Trophoblast cell (in vitro differentiated cells and primary cell): Measurements from ENCODE around the gene MSANTD1.
A peak's percentile ranks its signal among the peaks of the same experiment; 100 is the strongest.

Source experiments
- DNase-seq, 2 donors: peaks; one replicate each; pipeline ENCODE4 v3.0.0-alpha.2; 2016
- H2AFZ ChIP-seq: 2 replicates; pipeline ENCODE4 v1.6.1; 2013; ENCODE audit warnings: low read length, moderate library complexity, mild to moderate bottlenecking; ENCODE audit not compliant: insufficient read depth, poor library complexity
- H2AK5ac ChIP-seq: 2 replicates; pipeline ENCODE4 v1.6.1; 2013; ENCODE audit warnings: mild to moderate bottlenecking, low read length
- H2BK120ac ChIP-seq: 2 replicates; pipeline ENCODE4 v1.6.1; 2013; ENCODE audit warnings: low read length, mild to moderate bottlenecking, moderate library complexity; ENCODE audit not compliant: insufficient read depth, poor library complexity
- H2BK12ac ChIP-seq: 2 replicates; pipeline ENCODE4 v1.6.1; 2013; ENCODE audit warnings: mild to moderate bottlenecking, low read length, moderate library complexity
- H2BK5ac ChIP-seq: 2 replicates; pipeline ENCODE4 v1.6.1; 2013; ENCODE audit warnings: low read length, low read depth, moderate library complexity, mild to moderate bottlenecking; ENCODE audit not compliant: poor library complexity
- H3K14ac ChIP-seq: 2 replicates; pipeline ENCODE4 v1.6.1; 2013; ENCODE audit warnings: mild to moderate bottlenecking, low read length
- H3K18ac ChIP-seq: 2 replicates; pipeline ENCODE4 v1.6.1; 2013; ENCODE audit warnings: mild to moderate bottlenecking, low read length
- H3K23ac ChIP-seq: 2 replicates; pipeline ENCODE4 v1.6.1; 2013; ENCODE audit warnings: low read length
- H3K27ac ChIP-seq: 2 replicates; pipeline ENCODE4 v1.5.1; 2013; ENCODE audit warnings: low read depth, mild to moderate bottlenecking, inconsistent platforms, low read length, moderate library complexity
- H3K27me3 ChIP-seq: 2 replicates; pipeline ENCODE4 v1.6.1; 2013; ENCODE audit warnings: inconsistent platforms, mild to moderate bottlenecking, low read length, moderate library complexity; ENCODE audit not compliant: insufficient read depth
- H3K36me3 ChIP-seq, 2 experiments: 1 replicate in 1 of 2; 2 replicates in 1 of 2; pipeline ENCODE4 v1.6.1; 2013; ENCODE audit warnings: low read length in 2 of 2, mild to moderate bottlenecking in 2 of 2, moderate library complexity in 1 of 2; ENCODE audit not compliant: insufficient read depth in 2 of 2, control insufficient read depth in 1 of 2
- H3K4ac ChIP-seq: 2 replicates; pipeline ENCODE4 v1.6.1; 2013; ENCODE audit warnings: low read depth, mild to moderate bottlenecking, low read length, moderate library complexity
- H3K4me1 ChIP-seq, 2 experiments: 1 replicate in 1 of 2; 2 replicates in 1 of 2; pipeline ENCODE4 v1.6.1; 2013; ENCODE audit warnings: low read length in 2 of 2, mild to moderate bottlenecking in 2 of 2, moderate library complexity in 1 of 2; ENCODE audit not compliant: insufficient read depth in 2 of 2, control insufficient read depth in 1 of 2
- H3K4me2 ChIP-seq: 2 replicates; pipeline ENCODE4 v1.6.1; 2013; ENCODE audit warnings: inconsistent platforms, mild to moderate bottlenecking, low read length, moderate library complexity
- H3K4me3 ChIP-seq: 2 replicates; pipeline ENCODE4 v1.5.1; 2013; ENCODE audit warnings: mild to moderate bottlenecking, low read depth, low read length, inconsistent platforms
- H3K79me1 ChIP-seq: one replicate; pipeline ENCODE4 v1.6.1; 2013; ENCODE audit warnings: low read length
- H3K79me2 ChIP-seq: 2 replicates; pipeline ENCODE4 v1.6.1; 2013; ENCODE audit warnings: low read length, mild to moderate bottlenecking; ENCODE audit not compliant: control insufficient read depth, insufficient read depth, poor library complexity
- H3K9ac ChIP-seq: 2 replicates; pipeline ENCODE4 v1.6.1; 2013; ENCODE audit warnings: mild to moderate bottlenecking, low read length
- H3K9me3 ChIP-seq: 2 replicates; pipeline ENCODE4 v1.6.1; 2013; ENCODE audit warnings: low read depth, mild to moderate bottlenecking, control low read depth, inconsistent platforms, low read length; ENCODE audit not compliant: insufficient read depth
- H4K12ac ChIP-seq: 2 replicates; pipeline ENCODE4 v1.6.1; 2013; ENCODE audit warnings: low read depth, mild to moderate bottlenecking, low read length, moderate library complexity
- H4K8ac ChIP-seq: 2 replicates; pipeline ENCODE4 v1.6.1; 2013; ENCODE audit warnings: low read depth, mild to moderate bottlenecking, low read length, moderate library complexity
- H4K91ac ChIP-seq: one replicate; pipeline ENCODE4 v1.6.1; 2013; ENCODE audit warnings: low read depth, mild to moderate bottlenecking, low read length, moderate library complexity
- WGBS: extraction: QIAGEN DNeasy Blood & Tissue Kit; methylation state at CpG from one replicate; pipeline ENCODE4 v1.1.7; 2013; ENCODE audit warnings: missing lambda C conversion rate; ENCODE audit not compliant: insufficient read length, insufficient coverage; ENCODE audit errors: extremely low coverage; 5-methylcytosine and 5-hydroxymethylcytosine counted together

MSANTD1 gene

GRCh38 chr4:3206439-3207100 is 42.4 kb upstream of the MSANTD1 start:
- Histone ChIP-seq H2BK12ac (no peak overlapping the region), H4K12ac (no peak overlapping the region), H3K4me1 (no peaks in the 10 kb centered on the region), H3K79me1 (no peaks in the 10 kb centered on the region), H3K4ac (no peak overlapping the region), H4K8ac (no peak overlapping the region), H4K91ac (no peak overlapping the region), H3K4me2 (no peak overlapping the region), H3K9me3 (no peaks in the 10 kb centered on the region), H3K4me3 (no peak overlapping the region), H3K23ac (no peak overlapping the region), H3K36me3 (peaks cover 28 to 50% of the 10 kb centered on the region in 2 experiments), H3K27me3 (no peaks in the 10 kb centered on the region), H3K79me2 (no peaks in the 10 kb centered on the region), H3K9ac (no peak overlapping the region), H2BK120ac (no peak overlapping the region), H3K18ac (no peak overlapping the region), H2BK5ac (no peak overlapping the region), H2AFZ (no peak overlapping the region), H2AK5ac (no peak overlapping the region), H3K27ac (no peak overlapping the region), H3K14ac (no peak overlapping the region)
- WGBS, result no CpG with 5 or more reads among the region's 18 CpGs
- DNase-seq, result no peak

DNA sequence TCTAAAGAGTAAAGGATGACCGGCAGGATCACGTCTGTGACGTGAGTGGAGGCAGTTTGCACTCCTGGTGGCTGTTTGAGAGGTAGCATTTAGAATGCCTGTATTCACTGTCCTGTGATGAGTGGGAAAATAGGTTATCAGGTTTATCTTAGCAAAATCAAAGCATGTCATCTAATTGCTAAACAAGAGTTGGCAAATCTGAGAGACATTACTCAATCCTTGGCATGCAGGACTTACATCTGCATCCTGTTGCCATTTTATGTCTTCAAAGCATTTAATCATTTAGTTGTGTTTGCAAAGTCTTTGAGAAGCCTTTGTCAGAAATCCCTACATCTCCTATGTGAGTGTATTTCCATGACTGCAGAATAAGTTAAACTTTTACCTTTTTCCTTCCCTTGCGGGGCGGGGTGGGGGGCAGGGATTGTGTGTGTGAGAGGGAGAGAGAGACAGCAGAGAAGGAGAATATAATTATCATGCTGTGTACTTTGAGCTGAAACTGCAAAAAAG is 41.4 kb upstream of the MSANTD1 start:
- no peaks in the 10 kb centered on the region for H3K27me3 ChIP-seq
- H3K4me2 ChIP-seq, result no peak overlapping the region
- no peaks in the 10 kb centered on the region for H3K79me1 ChIP-seq
- no peaks in the 10 kb centered on the region for H3K4me1 ChIP-seq
- H3K9me3 ChIP-seq, result no peaks in the 10 kb centered on the region
- peaks cover 33 to 57% of the 10 kb centered on the region in 2 experiments for H3K36me3 ChIP-seq
- H3K23ac ChIP-seq, result no peak overlapping the region
- no peak overlapping the region for H2BK120ac ChIP-seq
- H3K27ac ChIP-seq, result no peak overlapping the region
- H2BK12ac ChIP-seq, result no peak overlapping the region
- no peak overlapping the region for H4K8ac ChIP-seq
- no peak overlapping the region for H2AK5ac ChIP-seq
- H2BK5ac ChIP-seq, result no peak overlapping the region
- DNase-seq, result peak in 1 of 2 donors; percentile 49
- no peaks in the 10 kb centered on the region for H3K79me2 ChIP-seq
- no peak overlapping the region for H4K12ac ChIP-seq
- no peak overlapping the region for H3K14ac ChIP-seq
- H3K18ac ChIP-seq, result no peak overlapping the region
- H2AFZ ChIP-seq, result no peak overlapping the region
- H3K4me3 ChIP-seq, result no peak overlapping the region
- no CpG with 5 or more reads among the region's 5 CpGs for WGBS
- H4K91ac ChIP-seq, result no peak overlapping the region
- H3K9ac ChIP-seq, result no peak overlapping the region
- no peak overlapping the region for H3K4ac ChIP-seq

DNA sequence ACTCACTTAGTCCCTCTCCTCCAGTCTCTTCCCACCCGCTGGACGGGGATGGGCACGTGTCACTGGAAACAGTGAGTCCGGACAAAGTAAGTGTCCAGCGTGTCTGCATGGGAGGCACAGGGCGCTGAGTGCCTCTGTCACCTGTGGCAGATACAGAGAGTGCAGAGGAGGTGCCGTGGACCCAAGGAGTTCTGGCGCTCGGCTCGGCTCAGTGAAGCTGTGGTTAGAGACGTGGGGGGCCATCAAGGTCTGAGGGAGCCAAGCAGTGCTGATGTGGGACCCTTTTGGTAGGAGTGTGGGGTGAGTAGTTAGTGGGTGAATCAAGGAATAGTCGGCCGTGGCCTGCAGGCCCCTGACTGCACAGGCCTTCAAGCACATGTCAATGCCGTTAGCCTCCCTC is 40.1 kb upstream of the MSANTD1 start:
- Histone ChIP-seq H2AK5ac (no peak overlapping the region), H3K9me3 (no peaks in the 10 kb centered on the region), H3K9ac (no peak overlapping the region), H2BK120ac (no peak overlapping the region), H3K4me3 (no peak overlapping the region), H3K4me1 (no peaks in the 10 kb centered on the region), H3K23ac (no peak overlapping the region), H3K4ac (no peak overlapping the region), H3K79me2 (no peaks in the 10 kb centered on the region), H3K18ac (no peak overlapping the region), H3K14ac (no peak overlapping the region), H3K27me3 (no peaks in the 10 kb centered on the region), H3K4me2 (no peak overlapping the region), H3K79me1 (no peaks in the 10 kb centered on the region), H3K36me3 (peaks cover 44 to 65% of the 10 kb centered on the region in 2 experiments), H3K27ac (no peak overlapping the region), H4K12ac (no peak overlapping the region), H4K8ac (no peak overlapping the region), H2BK5ac (no peak overlapping the region), H2AFZ (no peak overlapping the region), H4K91ac (no peak overlapping the region), H2BK12ac (no peak overlapping the region)
- DNase-seq, result no peak
- no CpG with 5 or more reads among the region's 14 CpGs for WGBS

GRCh38 chr4:3209551-3210325 is 39.2 kb upstream of the MSANTD1 start:
- H3K27ac ChIP-seq, result no peak overlapping the region
- no peak overlapping the region for H3K4me3 ChIP-seq
- H2AK5ac ChIP-seq, result no peak overlapping the region
- H3K14ac ChIP-seq, result no peak overlapping the region
- no CpG with 5 or more reads among the region's 17 CpGs for WGBS
- no peak overlapping the region for H4K91ac ChIP-seq
- no peak overlapping the region for H2BK120ac ChIP-seq
- H3K23ac ChIP-seq, result no peak overlapping the region
- H3K18ac ChIP-seq, result no peak overlapping the region
- no peak overlapping the region for H3K9ac ChIP-seq
- H2AFZ ChIP-seq, result no peak overlapping the region
- H4K8ac ChIP-seq, result no peak overlapping the region
- no peak overlapping the region for H2BK12ac ChIP-seq
- no peaks in the 10 kb centered on the region for H3K4me1 ChIP-seq
- H3K4ac ChIP-seq, result no peak overlapping the region
- H3K4me2 ChIP-seq, result no peak overlapping the region
- no peaks in the 10 kb centered on the region for H3K27me3 ChIP-seq
- peaks cover 46 to 62% of the 10 kb centered on the region in 2 experiments for H3K36me3 ChIP-seq
- no peaks in the 10 kb centered on the region for H3K9me3 ChIP-seq
- no peaks in the 10 kb centered on the region for H3K79me2 ChIP-seq
- no peak for DNase-seq
- no peak overlapping the region for H4K12ac ChIP-seq
- no peaks in the 10 kb centered on the region for H3K79me1 ChIP-seq
- H2BK5ac ChIP-seq, result no peak overlapping the region
